Measurements from ENCODE around the gene LYPD1.
"Not testable (repeated sequence)": the region's sequence is repeated elsewhere in the genome, so short reads cannot be mapped to it uniquely, and the experiment has no call there.

LYPD1 gene, protein sequence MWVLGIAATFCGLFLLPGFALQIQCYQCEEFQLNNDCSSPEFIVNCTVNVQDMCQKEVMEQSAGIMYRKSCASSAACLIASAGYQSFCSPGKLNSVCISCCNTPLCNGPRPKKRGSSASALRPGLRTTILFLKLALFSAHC

DNA sequence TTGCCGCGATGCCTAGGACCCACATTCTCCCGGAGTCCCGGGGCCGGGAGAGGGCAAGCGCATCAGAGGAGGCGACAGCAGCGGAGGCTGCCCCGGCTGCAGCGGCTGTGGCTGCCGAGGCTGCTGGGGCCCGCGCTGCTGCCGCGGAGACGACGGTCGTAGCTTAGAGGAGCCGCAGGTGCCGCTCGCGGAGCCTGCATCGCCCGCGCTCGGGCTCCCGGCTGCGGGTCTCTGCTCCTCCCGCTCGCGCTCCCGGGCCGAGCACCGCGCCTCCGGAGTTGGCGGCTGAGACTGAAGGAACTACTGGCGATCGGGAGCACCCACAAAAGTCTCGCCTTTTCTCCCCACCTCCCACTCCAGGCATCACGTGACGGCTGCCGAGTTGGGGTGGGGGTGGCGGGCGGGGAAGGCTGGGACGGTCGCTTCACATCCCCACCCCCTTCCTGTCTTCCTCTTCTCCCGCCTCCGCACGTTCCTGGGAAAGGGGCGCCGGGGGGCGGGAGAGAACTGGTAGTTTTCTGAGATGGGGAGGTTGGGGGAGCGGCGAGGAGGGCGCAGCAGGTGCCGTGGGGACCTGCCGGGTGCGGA lies at the start of gene LYPD1:
Gene LYPD1, minus strand, starts transcription at position 298 of the 588 bp plus-strand sequence. Its CDS starts 273 bp downstream, at position 25.
- ATAC-seq (no peak), DNase-seq (ENCODE audit: low spot score in 2 of 2) (no peak)
- Mint-ChIP-seq H3K27ac (peak within 1 kb of the TSS; percentile 50), H3K9me3 (peaks cover 3% of the 10 kb centered on the region), H3K4me3 (no peak within 1 kb of the TSS), H3K4me1 (peaks cover 5% of the 10 kb centered on the region), H3K36me3 (no peaks in the 10 kb centered on the region)

DNA sequence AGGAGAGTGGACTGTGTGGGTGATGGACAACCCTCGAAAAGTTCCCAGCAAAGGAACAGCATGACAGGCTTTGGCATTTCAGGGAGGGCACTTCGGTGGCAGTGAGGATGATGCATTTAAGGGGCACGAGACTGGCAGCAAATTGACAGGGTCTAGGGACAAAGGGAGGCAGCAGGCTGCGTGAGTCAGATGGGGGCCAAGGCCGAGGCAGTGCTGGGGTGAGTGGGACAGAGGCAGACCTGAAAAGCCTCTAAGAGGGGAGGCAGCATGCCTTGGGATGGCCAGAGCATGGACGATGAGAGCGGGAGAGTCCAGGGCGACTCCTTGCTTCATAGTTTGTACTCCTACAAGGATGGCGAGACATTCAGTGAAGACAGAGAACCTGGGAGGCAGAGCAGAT lies 49.5 kb upstream of the LYPD1 start:
- Mint-ChIP-seq H3K36me3 (no peaks in the 10 kb centered on the region), H3K9me3 (peaks cover 13% of the 10 kb centered on the region), H3K4me1 (no peaks in the 10 kb centered on the region), H3K4me3 (no peak overlapping the region), H3K27ac (no peak overlapping the region)
- DNase-seq (ENCODE audit: low spot score in 2 of 2) (no peak), ATAC-seq (no peak)

DNA sequence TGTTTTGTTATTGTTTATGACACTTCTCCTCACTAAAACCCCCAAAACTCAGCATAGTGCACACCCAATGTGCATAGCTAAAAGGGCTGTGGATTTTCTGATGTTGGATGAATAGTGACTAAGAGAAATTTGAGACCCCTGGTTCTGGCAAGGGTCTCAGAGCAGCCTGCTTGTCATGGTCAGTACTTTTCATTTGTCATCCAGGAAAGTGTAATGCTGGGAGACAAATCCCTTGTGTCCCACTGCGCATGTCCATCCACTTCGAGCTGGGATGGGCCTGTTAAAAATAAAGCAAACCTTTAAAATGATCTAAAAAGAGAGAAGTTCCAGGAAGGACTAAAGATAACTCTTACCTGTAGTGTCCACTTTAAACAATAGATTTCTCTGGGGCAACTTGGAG lies 46.9 kb upstream of the LYPD1 start:
- Mint-ChIP-seq H3K36me3 (no peaks in the 10 kb centered on the region), H3K4me1 (no peaks in the 10 kb centered on the region), H3K9me3 (peaks cover 5% of the 10 kb centered on the region), H3K27ac (no peak overlapping the region), H3K4me3 (no peak overlapping the region)
- DNase-seq (ENCODE audit: low spot score in 2 of 2) = no peak
- no peak for ATAC-seq

DNA sequence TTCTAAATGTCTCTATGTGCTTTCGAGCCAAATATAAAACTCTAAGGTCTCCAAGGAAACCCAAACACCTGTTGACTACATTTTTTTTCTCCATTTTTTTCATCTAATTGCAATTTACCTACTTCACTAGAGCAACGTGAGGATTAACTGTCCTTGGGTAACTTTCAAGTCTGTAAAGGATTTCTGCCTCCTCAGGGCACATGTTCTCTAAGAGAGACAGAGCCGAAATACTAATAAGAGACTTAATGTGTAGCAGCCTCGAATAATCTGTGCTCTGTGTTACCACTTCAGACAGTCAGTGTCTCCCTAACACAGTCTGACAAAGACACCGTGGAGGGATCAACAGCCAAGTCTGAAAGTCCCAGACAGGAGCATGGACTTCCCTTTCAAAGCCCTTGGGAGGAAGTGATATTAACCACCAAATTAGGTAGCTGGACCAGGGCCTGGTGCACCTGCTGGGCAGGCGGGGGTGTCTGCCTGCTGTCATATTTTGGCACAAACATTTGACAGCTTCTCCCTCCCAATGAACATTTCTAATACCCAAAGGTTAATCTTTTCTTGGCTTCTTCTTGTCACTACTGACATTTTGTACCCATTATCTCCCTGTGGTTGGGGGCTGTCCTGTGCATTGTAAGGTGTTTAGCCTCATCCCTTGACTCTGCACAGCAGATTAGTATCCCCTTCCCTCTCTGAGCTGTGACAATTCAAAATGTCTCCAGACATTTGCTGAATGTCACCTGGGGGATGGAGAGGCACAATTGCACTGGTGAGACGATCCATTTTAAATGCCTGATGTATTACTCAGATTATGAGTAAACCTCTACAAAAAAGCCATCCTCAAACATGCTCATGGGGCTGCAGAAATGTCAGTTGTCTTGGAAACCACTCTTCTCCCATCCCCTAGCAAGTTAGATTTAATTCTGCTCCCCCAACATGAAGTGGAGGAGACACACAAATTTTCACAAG lies 45.7 kb upstream of the LYPD1 start:
- no peak overlapping the region for H3K4me3 Mint-ChIP-seq
- H3K27ac Mint-ChIP-seq = no peak overlapping the region
- peaks cover 5% of the 10 kb centered on the region for H3K9me3 Mint-ChIP-seq
- ATAC-seq (no peak), DNase-seq (ENCODE audit: low spot score in 2 of 2) (no peak)
- no peaks in the 10 kb centered on the region for H3K36me3 Mint-ChIP-seq
- H3K4me1 Mint-ChIP-seq = no peaks in the 10 kb centered on the region

DNA sequence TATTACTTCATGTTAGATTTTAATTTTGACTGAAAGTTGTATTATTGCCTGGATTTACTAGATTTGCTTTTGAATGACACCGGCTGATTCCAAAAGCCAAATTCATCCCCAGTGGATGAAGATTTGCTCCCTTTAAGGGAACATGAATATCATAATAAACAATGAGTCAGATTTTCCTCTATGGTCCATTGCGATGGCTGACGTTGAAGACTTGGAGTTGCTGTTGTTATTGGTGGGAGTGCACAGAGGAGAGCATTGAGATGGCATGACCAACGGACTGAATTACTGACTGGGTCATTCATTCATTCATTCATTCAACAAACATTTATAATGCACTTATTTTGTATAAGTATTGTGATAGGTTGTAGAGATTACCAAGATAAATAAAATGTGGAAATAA lies 33.4 kb upstream of the LYPD1 start:
- no peak for DNase-seq (ENCODE audit: low spot score in 2 of 2)
- peaks cover 2% of the 10 kb centered on the region for H3K9me3 Mint-ChIP-seq
- no peaks in the 10 kb centered on the region for H3K4me1 Mint-ChIP-seq
- no peak for ATAC-seq
- H3K4me3 Mint-ChIP-seq = no peak overlapping the region
- no peaks in the 10 kb centered on the region for H3K36me3 Mint-ChIP-seq
- no peak overlapping the region for H3K27ac Mint-ChIP-seq

GRCh38 chr2:132701810-132702209 lies 31.8 kb upstream of the LYPD1 start:
- H3K27ac Mint-ChIP-seq = no peak overlapping the region
- H3K4me3 Mint-ChIP-seq = no peak overlapping the region
- DNase-seq (ENCODE audit: low spot score in 2 of 2) = no peak
- ATAC-seq = no peak
- H3K9me3 Mint-ChIP-seq = peaks cover 2% of the 10 kb centered on the region
- no peaks in the 10 kb centered on the region for H3K4me1 Mint-ChIP-seq
- no peaks in the 10 kb centered on the region for H3K36me3 Mint-ChIP-seq

- not testable (repeated sequence) for H3K4me1 Mint-ChIP-seq; DNase-seq (ENCODE audit: low spot score in 2 of 2); H3K27ac Mint-ChIP-seq; H3K9me3 Mint-ChIP-seq; ATAC-seq; H3K36me3 Mint-ChIP-seq; H3K4me3 Mint-ChIP-seq
Measured at GRCh38 chr2:132699802-132700201, 29.8 kb upstream of the LYPD1 start.

- H3K36me3 Mint-ChIP-seq, H3K4me3 Mint-ChIP-seq: not testable (repeated sequence)
Measured at GRCh38 chr2:132698347-132698746, 28.3 kb upstream of the LYPD1 start.

DNA sequence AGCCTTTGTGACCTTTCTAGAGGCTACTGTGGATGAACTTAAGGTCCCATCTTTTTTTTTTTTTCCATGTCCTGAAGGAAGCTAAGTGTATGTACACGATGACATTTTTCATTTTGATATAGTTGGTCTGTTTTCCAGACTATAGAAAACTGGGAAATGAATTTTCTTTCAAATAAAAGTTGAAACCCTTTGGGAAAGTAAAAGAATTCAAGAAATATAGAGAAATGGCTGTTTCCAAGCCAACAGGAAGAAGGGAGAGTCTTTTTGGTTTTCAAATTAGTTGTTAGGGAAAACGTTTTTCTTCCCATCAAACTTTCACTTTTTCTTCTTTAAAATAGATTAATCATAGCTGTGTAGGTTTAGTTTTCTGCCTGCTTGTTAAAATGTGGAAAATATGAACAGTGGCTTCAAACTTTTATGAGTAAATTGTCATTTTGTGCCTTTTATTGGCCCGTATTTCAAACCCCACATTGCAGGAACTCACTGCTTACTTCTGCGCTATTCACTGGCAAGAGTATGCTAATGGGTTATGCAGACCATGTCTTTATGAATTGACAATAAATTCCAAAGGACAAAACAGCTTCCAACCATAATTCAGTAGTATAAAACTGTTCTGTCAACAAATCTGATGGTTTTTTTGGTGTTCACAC lies 27.7 kb upstream of the LYPD1 start:
- Mint-ChIP-seq H3K27ac (no peak overlapping the region), H3K36me3 (no peaks in the 10 kb centered on the region), H3K9me3 (peaks cover 6% of the 10 kb centered on the region), H3K4me1 (no peaks in the 10 kb centered on the region), H3K4me3 (no peak overlapping the region)
- ATAC-seq = no peak
- no peak for DNase-seq (ENCODE audit: low spot score in 2 of 2)

More at GRCh38 chr2:132698347-132698746, 28.3 kb upstream of the LYPD1 start:
- H3K27ac Mint-ChIP-seq; DNase-seq (ENCODE audit: low spot score in 2 of 2); H3K9me3 Mint-ChIP-seq; ATAC-seq; H3K4me1 Mint-ChIP-seq: not testable (repeated sequence)

GRCh38 chr2:132692816-132693215 lies 22.8 kb upstream of the LYPD1 start:
- no peak for DNase-seq (ENCODE audit: low spot score in 2 of 2)
- H3K27ac Mint-ChIP-seq = no peak overlapping the region
- H3K4me3 Mint-ChIP-seq = no peak overlapping the region
- no peaks in the 10 kb centered on the region for H3K36me3 Mint-ChIP-seq
- no peak for ATAC-seq
- H3K9me3 Mint-ChIP-seq = peaks cover 14% of the 10 kb centered on the region
- no peaks in the 10 kb centered on the region for H3K4me1 Mint-ChIP-seq

GRCh38 chr2:132691556-132691955 lies 21.6 kb upstream of the LYPD1 start:
- H3K27ac Mint-ChIP-seq = no peak overlapping the region
- H3K9me3 Mint-ChIP-seq = peaks cover 14% of the 10 kb centered on the region
- DNase-seq (ENCODE audit: low spot score in 2 of 2) (no peak), ATAC-seq (no peak)
- no peaks in the 10 kb centered on the region for H3K36me3 Mint-ChIP-seq
- H3K4me3 Mint-ChIP-seq = no peak overlapping the region
- H3K4me1 Mint-ChIP-seq = no peaks in the 10 kb centered on the region

GRCh38 chr2:132690664-132691303 lies 20.8 kb upstream of the LYPD1 start:
- H3K4me3 Mint-ChIP-seq = no peak overlapping the region
- H3K9me3 Mint-ChIP-seq = peaks cover 18% of the 10 kb centered on the region
- H3K4me1 Mint-ChIP-seq = no peaks in the 10 kb centered on the region
- no peak overlapping the region for H3K27ac Mint-ChIP-seq
- no peak for DNase-seq (ENCODE audit: low spot score in 2 of 2)
- ATAC-seq = no peak
- no peaks in the 10 kb centered on the region for H3K36me3 Mint-ChIP-seq

GRCh38 chr2:132681766-132682165 lies 11.8 kb upstream of the LYPD1 start:
- H3K4me1 Mint-ChIP-seq = no peaks in the 10 kb centered on the region
- DNase-seq (ENCODE audit: low spot score in 2 of 2) = no peak
- H3K36me3 Mint-ChIP-seq = no peaks in the 10 kb centered on the region
- H3K4me3 Mint-ChIP-seq = no peak overlapping the region
- H3K9me3 Mint-ChIP-seq = peaks cover 13% of the 10 kb centered on the region
- H3K27ac Mint-ChIP-seq = no peak overlapping the region
- ATAC-seq = no peak

DNA sequence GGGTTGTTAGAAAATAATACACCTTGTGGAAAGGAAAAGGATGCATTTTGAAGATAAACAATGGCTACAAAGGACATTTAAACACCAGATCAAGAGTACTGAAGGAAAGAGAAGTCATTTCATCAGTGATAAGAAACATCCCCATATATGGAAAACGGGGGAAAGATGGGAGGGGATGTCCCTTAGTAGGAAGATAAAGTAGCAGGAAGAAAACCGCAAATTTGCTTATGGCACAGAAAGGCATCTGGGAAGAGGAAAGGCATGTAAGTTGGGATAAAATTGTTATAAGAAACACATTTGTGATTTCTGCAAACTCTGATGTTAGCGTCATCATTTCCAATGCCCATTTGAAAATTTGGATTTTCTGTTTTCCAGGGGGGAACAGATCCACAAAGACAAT lies 10.5 kb upstream of the LYPD1 start:
- ATAC-seq = no peak
- Mint-ChIP-seq H3K4me3 (no peak overlapping the region), H3K9me3 (peaks cover 6% of the 10 kb centered on the region), H3K4me1 (no peaks in the 10 kb centered on the region), H3K27ac (no peak overlapping the region), H3K36me3 (no peaks in the 10 kb centered on the region)
- DNase-seq (ENCODE audit: low spot score in 2 of 2) = no peak

- Mint-ChIP-seq H3K9me3 (peaks cover 5% of the 10 kb centered on the region), H3K27ac (no peak overlapping the region), H3K4me1 (no peaks in the 10 kb centered on the region), H3K36me3 (no peaks in the 10 kb centered on the region), H3K4me3 (no peak overlapping the region)
- ATAC-seq = no peak
- DNase-seq (ENCODE audit: low spot score in 2 of 2) = no peak
Measured at GRCh38 chr2:132678483-132678882, 8.5 kb upstream of the LYPD1 start.

Data from stimulated activated effector memory CD8-positive, alpha-beta T cell treated with anti-CD3 and anti-CD28 coated beads, Interleukin-12 subunit alpha, Interleukin-12 subunit beta, amount 100 ng/mL, for 72 hours (primary cell).